H9 (cell line): ENCODE data around the gene NOXA1. TPM values are rescaled to one million over a fixed set of nuclear protein-coding genes. Genes with fewer than 3 reads are reported as not detected.

Experiments used
- DNase-seq: peaks from one replicate; pipeline ENCODE4 v3.0.0-alpha.2; 2017
- H2AFZ ChIP-seq: one replicate; pipeline ENCODE4 v1.6.1; 2013; ENCODE audit warnings: mild to moderate bottlenecking, low read length, control low read depth, moderate library complexity
- H2AK5ac ChIP-seq: 2 replicates; pipeline ENCODE4 v1.6.1; 2013; ENCODE audit warnings: low read length, control low read depth, mixed read lengths; ENCODE audit not compliant: insufficient read length
- H2BK120ac ChIP-seq: one replicate; pipeline ENCODE4 v1.6.1; 2013; ENCODE audit warnings: low read depth, mild to moderate bottlenecking, low read length, control low read depth, inconsistent platforms; ENCODE audit not compliant: poor library complexity, severe bottlenecking
- H2BK12ac ChIP-seq: 2 replicates; pipeline ENCODE4 v1.6.1; 2013; ENCODE audit warnings: low read length, control low read depth, mixed read lengths, low read depth; ENCODE audit not compliant: insufficient read length
- H2BK15ac ChIP-seq: 2 replicates; pipeline ENCODE4 v1.6.1; 2013; ENCODE audit warnings: low read depth, low read length, control low read depth
- H2BK20ac ChIP-seq: one replicate; pipeline ENCODE4 v1.6.1; 2013; ENCODE audit warnings: low read depth, mild to moderate bottlenecking, low read length, control low read depth, inconsistent platforms; ENCODE audit not compliant: poor library complexity, severe bottlenecking
- H2BK5ac ChIP-seq: 2 replicates; pipeline ENCODE4 v1.6.1; 2013; ENCODE audit warnings: low read length, control low read depth, mixed read lengths; ENCODE audit not compliant: insufficient read length
- H3K14ac ChIP-seq: 2 replicates; pipeline ENCODE4 v1.6.1; 2013; ENCODE audit warnings: low read length, control low read depth; ENCODE audit not compliant: insufficient read depth
- H3K18ac ChIP-seq: 2 replicates; pipeline ENCODE4 v1.6.1; 2013; ENCODE audit warnings: low read depth, mild to moderate bottlenecking, mixed read lengths, low read length, control low read depth; ENCODE audit not compliant: insufficient read length
- H3K23ac ChIP-seq: 2 replicates; pipeline ENCODE4 v1.6.1; 2013; ENCODE audit warnings: low read length, control low read depth, mixed read lengths, low read depth; ENCODE audit not compliant: insufficient read length
- H3K23me2 ChIP-seq: 2 replicates; pipeline ENCODE4 v1.6.1; 2013; ENCODE audit warnings: low read depth, mild to moderate bottlenecking, mixed read lengths, low read length, control low read depth; ENCODE audit not compliant: insufficient read length, poor library complexity, severe bottlenecking
- H3K27ac ChIP-seq: 2 replicates; pipeline ENCODE4 v1.5.1; 2013; ENCODE audit warnings: low read length, control low read depth, mixed read lengths, low read depth; ENCODE audit not compliant: insufficient read length
- H3K27me3 ChIP-seq: 2 replicates; pipeline ENCODE4 v1.6.1; 2013; ENCODE audit warnings: low read length, control low read depth, inconsistent platforms; ENCODE audit not compliant: insufficient read depth
- H3K4ac ChIP-seq: 2 replicates; pipeline ENCODE4 v1.6.1; 2013; ENCODE audit warnings: low read depth, mild to moderate bottlenecking, control low read depth, inconsistent platforms, low read length, moderate library complexity
- H3K4me1 ChIP-seq: 2 replicates; pipeline ENCODE4 v1.6.1; 2013; ENCODE audit warnings: low read length, control low read depth, inconsistent platforms; ENCODE audit not compliant: insufficient read depth
- H3K4me2 ChIP-seq: 2 replicates; pipeline ENCODE4 v1.6.1; 2013; ENCODE audit warnings: low read length, control low read depth, mixed read lengths; ENCODE audit not compliant: insufficient read length, insufficient read depth
- H3K56ac ChIP-seq: 2 replicates; pipeline ENCODE4 v1.6.1; 2013; ENCODE audit warnings: low read depth, mild to moderate bottlenecking, mixed read lengths, low read length, control low read depth; ENCODE audit not compliant: insufficient read length
- H3K79me1 ChIP-seq: 2 replicates; pipeline ENCODE4 v1.6.1; 2013; ENCODE audit warnings: low read depth, mild to moderate bottlenecking, moderate library complexity, low read length, control low read depth, inconsistent platforms; ENCODE audit not compliant: insufficient read depth, poor library complexity, severe bottlenecking
- H3K79me2 ChIP-seq: 2 replicates; pipeline ENCODE4 v1.6.1; 2013; ENCODE audit warnings: low read length, control low read depth, inconsistent platforms; ENCODE audit not compliant: insufficient read depth
- H3K9ac ChIP-seq: 2 replicates; pipeline ENCODE4 v1.6.1; 2013; ENCODE audit warnings: low read length, control low read depth, mixed read lengths; ENCODE audit not compliant: insufficient read length; ENCODE audit errors: extremely low read depth
- H3K9me3 ChIP-seq: one replicate; pipeline ENCODE4 v1.6.1; 2013; ENCODE audit warnings: low read depth, low read length, inconsistent platforms; ENCODE audit not compliant: control insufficient read depth
- H3T11ph ChIP-seq: one replicate; pipeline ENCODE4 v1.6.1; 2013; ENCODE audit warnings: mild to moderate bottlenecking, low read length, control low read depth, inconsistent platforms
- H4K20me1 ChIP-seq: one replicate; pipeline ENCODE4 v1.6.1; 2013; ENCODE audit not compliant: control insufficient read depth, insufficient read length, insufficient read depth
- H4K5ac ChIP-seq: 2 replicates; pipeline ENCODE4 v1.6.1; 2013; ENCODE audit warnings: low read depth, mild to moderate bottlenecking, mixed read lengths, low read length, control low read depth; ENCODE audit not compliant: insufficient read length
- H4K8ac ChIP-seq: replicated peaks from 2 replicates; pipeline ENCODE4 v1.6.1; 2013; ENCODE audit warnings: low read length, control low read depth, mixed read lengths, low read depth; ENCODE audit not compliant: insufficient read length
- H4K91ac ChIP-seq: 2 replicates; pipeline ENCODE4 v1.6.1; 2013; ENCODE audit warnings: low read depth, mild to moderate bottlenecking, moderate library complexity, mixed read lengths, low read length, control low read depth; ENCODE audit not compliant: insufficient read length
- H3K27ac Mint-ChIP-seq, 3 experiments: 2 replicates in 2 of 3; 3 replicates in 1 of 3; pipeline ENCODE4 v1.8.0; 2020 to 2021; ENCODE audit warnings: mixed read lengths in 3 of 3, mild to moderate bottlenecking in 1 of 3, moderate library complexity in 1 of 3
- H3K27me3 Mint-ChIP-seq: 2 replicates; pipeline ENCODE4 v1.8.0; 2021; ENCODE audit warnings: low read depth, mild to moderate bottlenecking, moderate library complexity, mixed read lengths
- H3K36me3 Mint-ChIP-seq, 3 experiments: 2 replicates in 2 of 3; 3 replicates in 1 of 3; pipeline ENCODE4 v1.8.0; 2020 to 2021; ENCODE audit warnings: low read depth in 3 of 3, mixed read lengths in 3 of 3; ENCODE audit not compliant: insufficient read depth in 1 of 3
- H3K4me1 Mint-ChIP-seq, 2 experiments: 2 replicates each; pipeline ENCODE4 v1.8.0; 2020; ENCODE audit warnings: mixed read lengths in 2 of 2
- H3K4me3 Mint-ChIP-seq, 2 experiments: 2 replicates in 1 of 2; 3 replicates in 1 of 2; pipeline ENCODE4 v1.8.0; 2020 to 2021; ENCODE audit warnings: mild to moderate bottlenecking in 2 of 2, mixed read lengths in 2 of 2, moderate library complexity in 1 of 2
- H3K9me3 Mint-ChIP-seq, 2 experiments: 2 replicates in 1 of 2; 3 replicates in 1 of 2; pipeline ENCODE4 v1.8.0; 2020; ENCODE audit warnings: mild to moderate bottlenecking in 2 of 2, mixed read lengths in 2 of 2, moderate library complexity in 1 of 2
- CTCF ChIP-seq: fragments of 200-600 bp; sonication (generic); conservative IDR thresholded peaks from 3 replicates; pipeline ENCODE4 v1.8.0; 2021; ENCODE audit warnings: antibody characterized with exemption, mild to moderate bottlenecking
- WGBS: extraction: QIAGEN DNeasy Blood & Tissue Kit; methylation state at CpG from one replicate; pipeline ENCODE4 v1.1.7; 2013; ENCODE audit warnings: missing lambda C conversion rate, low lambda C conversion rate, mixed read lengths; ENCODE audit not compliant: insufficient read length; ENCODE audit errors: extremely low coverage; 5-methylcytosine and 5-hydroxymethylcytosine counted together
- total RNA-seq: library from RNA; stranded (reverse); gene quantifications from 2 replicates; pipeline ENCODE4 v1.2.1, GENCODE V29; 2021

The NOXA1 gene
- total RNA-seq, 1 experiment from 2014 or later: 2.0 TPM

- H2BK5ac ChIP-seq: no peak overlapping the region
- DNase-seq: no peak
- TF ChIP-seq CTCF: no peak
- Mint-ChIP-seq H3K9me3 (no peaks in the 10 kb centered on the region), H3K27me3 (no peaks in the 10 kb centered on the region), H3K4me1 (no peaks in the 10 kb centered on the region), H3K27ac (no peak overlapping the region), H3K36me3 (peaks cover 0 to 8% (median 7%) of the 10 kb centered on the region in 3 experiments; a peak in 5 of 7 replicates), H3K4me3 (no peak overlapping the region)
- H3K79me2 ChIP-seq: no peaks in the 10 kb centered on the region
- H3T11ph ChIP-seq: no peak overlapping the region
- H2BK15ac ChIP-seq: no peak overlapping the region
- H3K14ac ChIP-seq: no peak overlapping the region; the same call in 1 of the 2 replicates
- H2AK5ac ChIP-seq: no peak overlapping the region
- no peak overlapping the region for H2BK120ac ChIP-seq
- H3K27ac ChIP-seq: no peak overlapping the region
- H3K9me3 ChIP-seq: no peaks in the 10 kb centered on the region
- no peaks in the 10 kb centered on the region for H3K4me1 ChIP-seq
- H3K9ac ChIP-seq: no peak overlapping the region
- no peaks in the 10 kb centered on the region for H3K23me2 ChIP-seq
- no peak overlapping the region for H2AFZ ChIP-seq
- no peak overlapping the region for H3K56ac ChIP-seq
- no peak overlapping the region for H3K4me2 ChIP-seq
- no peaks in the 10 kb centered on the region for H3K27me3 ChIP-seq
- no peaks in the 10 kb centered on the region for H3K79me1 ChIP-seq
- no peak overlapping the region for H3K4ac ChIP-seq
- H2BK20ac ChIP-seq: no peak overlapping the region
- no peaks in the 10 kb centered on the region for H4K20me1 ChIP-seq
- WGBS: no CpG with 5 or more reads among the region's 36 CpGs
- no peak overlapping the region for H3K18ac ChIP-seq
- H3K23ac ChIP-seq: no peak overlapping the region
- no peak overlapping the region for H4K91ac ChIP-seq
- H4K8ac ChIP-seq: no peak overlapping the region
- H4K5ac ChIP-seq: no peak overlapping the region
- no peak overlapping the region for H2BK12ac ChIP-seq
These were observed 28.1 kb upstream of the NOXA1 start for GRCh38 chr9:137394866-137395665.
